ENCODE measurements around the gene FAM3B.
"Not testable (repeated sequence)": the region's sequence is repeated elsewhere in the genome, so short reads cannot be mapped to it uniquely, and the experiment has no call there.

FAM3B gene

GRCh38 chr21:41357546-41357945, 40.9 kb downstream of the FAM3B start:
- DNase-seq: no peak

DNA sequence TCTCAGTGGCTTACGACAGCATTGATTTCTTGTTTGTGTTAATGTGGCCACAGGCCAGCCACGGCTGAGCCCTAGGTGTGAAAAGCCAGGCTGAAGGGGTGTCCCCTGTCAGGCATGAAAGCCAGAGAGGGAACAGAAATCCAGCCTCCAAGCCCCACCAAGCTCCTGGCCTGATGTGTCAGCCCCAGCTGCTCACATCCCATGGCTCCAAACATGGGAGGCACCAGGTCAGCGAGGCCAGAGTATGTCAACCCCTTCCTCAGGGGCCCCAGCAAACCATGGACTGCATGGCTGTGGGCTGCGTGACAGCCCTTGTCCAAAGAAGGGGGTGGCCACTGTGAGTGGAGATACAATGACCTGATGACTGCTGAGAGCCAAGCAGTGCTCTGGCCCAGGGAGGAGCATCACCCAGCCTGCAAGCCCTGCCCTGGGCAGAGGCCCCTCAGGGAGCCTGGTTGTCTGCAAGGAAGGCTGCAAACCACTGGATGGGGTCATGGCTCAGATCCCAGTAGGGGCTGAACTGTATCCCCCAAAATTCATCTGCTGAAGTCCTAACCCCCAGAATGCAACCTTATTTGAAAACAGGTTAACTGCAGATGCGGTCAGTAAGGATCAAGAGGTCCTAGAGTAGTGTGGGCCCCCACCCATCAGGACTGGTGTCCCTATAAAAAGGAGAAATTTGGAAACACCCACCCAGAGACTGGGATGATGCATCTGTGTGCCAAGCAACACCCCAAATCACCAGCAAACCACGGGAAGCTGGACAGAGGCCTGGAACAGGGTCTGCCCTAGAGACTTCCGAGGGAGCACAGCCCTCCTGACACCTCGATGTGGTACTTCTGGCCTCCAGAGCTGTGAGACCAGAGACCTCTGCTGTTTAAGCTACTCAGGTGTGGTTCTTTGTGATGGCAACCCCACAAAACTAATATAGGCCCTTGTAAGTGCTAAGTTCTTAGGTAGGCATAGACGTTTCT, 41.9 kb downstream of the FAM3B start:
- no peak for DNase-seq

- DNase-seq: no peak
Observed at GRCh38 chr21:41359286-41359685, 42.7 kb downstream of the FAM3B start.

DNA sequence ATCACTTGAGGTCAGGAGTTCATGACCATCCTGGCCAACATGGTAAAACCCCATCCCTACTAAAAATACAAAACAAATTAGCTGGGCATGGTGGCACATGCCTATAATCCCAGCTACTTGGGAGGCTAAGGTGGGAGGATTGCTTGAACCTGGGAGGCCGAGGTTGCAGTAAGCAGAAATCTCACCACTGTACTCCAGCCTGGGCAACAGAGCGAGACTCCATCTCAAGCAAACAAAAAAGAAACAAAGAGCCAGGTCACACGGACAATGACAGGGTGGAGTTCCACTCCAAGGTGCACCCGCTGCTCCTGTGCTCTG, 43.1 kb downstream of the FAM3B start:
- not testable (repeated sequence) for DNase-seq

GRCh38 chr21:41360072-41360821, 43.6 kb downstream of the FAM3B start:
- peak; percentile 71 for DNase-seq

GRCh38 chr21:41361053-41361785, 44.6 kb downstream of the FAM3B start:
- no peak for DNase-seq

GRCh38 chr21:41361786-41362604, 45.4 kb downstream of the FAM3B start, which contains the start of gene MX2:
Gene MX2 (plus strand): TSS chr21:41362027. CDS start chr21:41376907, 14,880 bp downstream.
- no peak for DNase-seq

DNA sequence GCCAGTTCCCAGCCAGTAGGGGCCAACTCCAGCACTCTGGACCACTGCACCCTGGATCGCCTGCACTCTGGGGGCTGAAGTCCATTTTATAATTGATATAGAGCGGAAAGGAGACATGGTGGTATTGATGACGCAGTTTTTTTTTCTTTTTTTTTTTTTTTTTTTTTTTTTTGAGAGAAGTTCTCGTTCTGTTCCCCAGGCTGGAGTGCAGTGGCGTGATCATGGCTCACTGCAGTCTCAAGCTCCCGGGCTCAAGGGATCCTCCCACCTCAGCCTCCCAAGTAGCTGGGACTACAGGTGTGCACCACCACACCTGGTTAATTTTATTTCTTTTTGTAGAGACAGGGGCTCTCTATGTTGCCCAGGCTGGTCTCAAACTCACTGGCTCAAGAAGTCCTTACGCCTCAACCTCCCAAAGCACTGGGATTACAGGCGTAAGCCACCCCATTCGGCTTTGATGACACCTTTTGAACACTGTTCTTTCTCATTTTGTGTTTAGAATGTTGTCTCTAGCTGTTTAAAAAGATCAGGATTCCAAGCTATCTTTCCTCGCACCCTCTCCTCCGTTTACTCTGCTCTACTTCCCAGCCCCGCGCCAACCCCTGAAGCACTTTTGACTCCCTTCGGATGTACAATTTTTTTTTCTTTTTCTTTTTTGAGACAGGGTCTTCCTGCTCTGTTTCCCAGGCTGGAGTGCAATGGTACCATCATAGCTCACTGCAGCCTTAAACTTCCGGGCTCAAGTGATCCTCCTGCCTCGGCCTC, 46.2 kb downstream of the FAM3B start:
- no peak for DNase-seq

DNA sequence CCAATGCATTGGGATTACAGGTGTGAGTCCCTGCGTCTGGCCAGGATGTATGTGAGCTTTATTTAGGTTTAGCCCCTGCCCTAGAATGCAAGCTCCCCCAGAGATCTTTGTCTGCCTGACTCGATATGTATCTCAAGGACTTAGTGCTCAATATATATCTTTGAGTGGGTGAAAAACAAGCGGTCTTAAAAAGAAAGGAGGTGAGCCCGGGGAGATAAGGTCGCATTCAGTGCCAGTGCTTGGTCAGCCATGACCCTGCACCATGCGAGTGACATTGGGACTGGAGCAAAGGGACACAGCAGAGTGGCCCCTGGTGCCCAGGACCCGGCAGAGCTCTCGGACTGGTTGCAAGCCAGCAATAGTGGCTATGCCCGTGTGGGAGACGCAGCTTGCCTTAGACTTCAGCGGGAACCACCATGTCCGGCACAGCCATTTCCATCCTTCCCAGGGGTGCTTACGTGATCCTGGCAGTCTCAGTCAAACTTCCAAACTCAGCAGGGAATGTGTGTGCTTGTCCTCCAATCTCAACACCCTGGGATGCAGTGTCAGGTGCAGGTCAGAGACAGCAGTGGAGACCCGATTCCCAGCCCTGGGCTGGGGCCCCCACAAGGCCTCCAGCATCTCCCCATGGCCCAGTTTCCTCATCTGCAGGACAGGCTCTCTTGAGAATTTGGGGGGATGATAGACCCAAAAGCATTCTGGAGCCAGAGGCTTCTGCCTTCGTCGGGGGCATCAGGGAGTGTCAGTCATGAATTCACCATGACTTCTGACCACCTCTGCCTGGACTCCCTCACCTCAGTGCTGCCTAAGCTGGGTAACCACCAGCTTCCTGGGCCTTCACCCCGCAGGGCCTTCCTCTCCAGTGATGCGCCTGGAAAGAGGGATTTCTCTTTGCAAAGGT, 47.0 kb downstream of the FAM3B start:
- DNase-seq: no peak

DNA sequence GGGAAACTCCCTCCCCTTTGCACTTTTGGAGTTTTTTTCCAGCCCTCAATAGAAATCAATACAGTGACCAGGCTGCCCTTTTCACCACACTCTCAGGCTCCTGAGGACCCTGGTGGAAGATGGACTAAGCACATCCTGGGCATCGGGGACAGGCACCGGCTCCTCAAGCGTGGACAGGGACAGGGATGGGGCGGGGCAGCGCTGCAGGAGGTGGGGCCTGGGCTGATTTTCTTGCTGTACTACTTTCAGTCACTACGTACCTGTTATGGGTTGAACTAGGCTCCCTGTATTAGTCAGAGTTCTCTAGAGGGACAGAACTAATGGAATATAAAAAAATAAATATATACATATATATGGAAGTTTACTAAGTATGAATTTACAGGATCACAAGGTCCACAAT, 47.7 kb downstream of the FAM3B start:
- DNase-seq: no peak

DNA sequence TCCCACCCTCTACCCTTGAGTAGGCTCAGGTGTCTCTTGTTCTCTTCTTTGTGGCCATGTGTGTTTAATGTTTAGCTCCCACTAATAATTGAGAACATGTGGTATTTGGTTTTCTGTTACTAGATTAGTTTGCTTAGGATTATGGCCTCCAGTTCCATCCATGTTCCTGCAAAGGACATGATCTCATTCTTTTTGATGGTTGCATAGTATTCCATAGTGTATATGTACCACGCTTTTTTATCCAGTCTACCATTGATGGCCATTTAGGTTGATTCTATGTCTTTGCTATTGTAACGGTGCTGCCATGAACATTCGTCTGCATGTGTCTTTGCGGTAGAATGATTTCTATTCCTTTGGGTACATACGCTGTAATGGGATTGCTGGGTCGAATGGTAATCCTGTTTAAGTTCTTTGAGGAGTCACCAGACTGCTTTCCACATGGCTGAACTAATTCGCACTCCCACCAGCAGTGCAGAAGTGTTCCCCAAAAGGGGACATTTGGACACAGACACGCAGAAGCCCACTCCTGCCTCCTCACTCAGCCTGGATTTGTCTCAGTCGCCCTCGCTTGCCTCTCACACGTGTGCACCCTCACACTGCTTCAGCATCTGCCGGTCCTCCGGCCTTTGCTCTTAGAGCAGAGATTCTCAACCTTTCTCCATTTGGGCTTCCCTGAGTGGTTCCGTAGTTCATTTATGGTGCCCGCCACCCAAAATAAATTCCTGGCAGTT, 48.9 kb downstream of the FAM3B start:
- no peak for DNase-seq

GRCh38 chr21:41366522-41367151, 50.0 kb downstream of the FAM3B start:
- DNase-seq: no peak

DNA sequence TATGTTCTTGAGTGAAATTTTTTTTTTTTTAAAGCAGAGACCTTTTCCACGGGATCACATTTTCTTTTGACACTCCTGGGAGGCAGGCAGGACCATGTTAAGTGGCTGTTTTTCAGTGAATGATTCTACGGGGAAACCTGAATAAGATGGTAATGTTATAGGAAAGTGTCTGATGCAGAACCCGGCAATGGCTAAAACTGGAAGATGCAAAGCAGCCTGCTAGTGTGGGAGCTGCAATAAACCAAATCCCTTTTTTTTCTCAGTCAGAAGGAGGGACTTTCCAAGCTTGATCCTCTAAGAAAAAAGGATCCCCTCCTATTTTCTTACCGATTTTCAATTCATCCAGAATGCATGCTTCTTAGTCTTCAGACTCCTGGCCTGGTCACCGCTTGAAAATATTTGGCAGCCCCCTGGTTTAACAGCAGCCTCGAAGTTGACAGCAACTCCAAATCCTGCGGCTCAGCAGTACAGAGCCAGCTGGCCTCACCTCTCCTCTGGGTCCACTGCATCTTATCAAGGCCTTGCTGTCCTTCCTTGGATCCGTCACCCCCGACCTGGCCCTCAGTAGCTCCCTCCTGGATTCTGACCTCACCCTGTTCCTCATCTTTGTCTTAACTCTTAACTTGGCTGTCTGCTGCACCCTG, 50.8 kb downstream of the FAM3B start:
- DNase-seq: no peak

DNA sequence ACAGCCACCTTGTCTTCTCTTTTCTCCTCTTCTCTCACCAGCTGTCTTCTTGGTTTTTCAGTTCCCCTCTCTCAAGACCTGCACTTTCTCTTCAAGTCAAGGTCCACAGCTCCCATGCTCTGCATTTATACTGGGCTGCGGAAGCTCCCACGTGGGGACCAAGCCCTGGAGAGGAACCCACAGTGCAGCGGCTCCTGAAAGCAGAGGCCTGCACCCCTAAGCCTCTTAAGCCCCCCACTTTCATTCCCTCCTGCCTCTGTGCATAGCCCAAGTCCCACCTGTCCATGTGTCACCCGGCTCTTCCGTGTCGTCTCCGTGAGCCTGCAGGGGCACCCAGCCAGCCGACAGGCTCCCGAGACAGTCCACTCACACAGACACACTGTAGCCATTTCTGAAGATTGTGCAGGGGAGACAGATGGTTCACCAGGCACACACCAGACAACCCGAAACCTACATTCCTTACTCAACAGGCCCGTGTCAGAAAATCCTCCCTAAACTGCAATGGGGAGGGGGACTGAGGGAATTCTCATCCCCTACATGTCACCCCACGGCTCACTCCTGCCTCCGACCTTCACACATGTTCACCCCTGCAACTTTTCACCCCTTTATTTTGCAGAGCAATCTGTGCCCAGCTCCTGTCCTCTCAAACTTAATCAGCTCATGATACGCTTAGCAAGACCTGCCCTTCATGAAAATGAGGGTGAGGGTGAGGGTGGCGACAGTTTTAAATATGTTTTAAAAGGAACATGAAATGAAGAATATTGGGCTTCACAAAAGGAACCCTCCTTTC, 51.5 kb downstream of the FAM3B start:
- no peak for DNase-seq

GRCh38 chr21:41368735-41369104, 52.1 kb downstream of the FAM3B start:
- DNase-seq: no peak

- DNase-seq: peak; percentile 43
Observed at GRCh38 chr21:41369105-41369919, 52.7 kb downstream of the FAM3B start.

All from NCI-H1092 treated with DMSO at 0.1 percent for 48 hours (cell line).